ENCODE data around the gene NFAT5. TPM values are rescaled to one million over a fixed set of nuclear protein-coding genes. Genes with fewer than 3 reads are reported as not detected.

The NFAT5 gene
- total RNA-seq, 2 experiments from 2014 or later: 6.7 to 29.7 TPM

GRCh38 chr16:69553332-69553731 is 12.4 kb upstream of the NFAT5 start:
- no peak for DNase-seq (ENCODE audit: low spot score)
- intact Hi-C loops (cut with micrococcal nuclease; ENCODE audit: unreplicated experiment): no loop called here
- no peaks in the 10 kb centered on the region for H3K4me1 ChIP-seq (ENCODE audit: insufficient read depth, low read length, poor library complexity, severe bottlenecking)
- no peak overlapping the region for H3K4me3 ChIP-seq (ENCODE audit: low read depth, low read length, poor library complexity, severe bottlenecking)
- TF ChIP-seq CTCF (conservative IDR thresholded peaks at IDR 0.05; ENCODE audit: low read length): no peak
- TF ChIP-seq EZH2phosphoT487 (IDR thresholded peaks at IDR 0.05; ENCODE audit: borderline replicate concordance, low read depth, low read length): no peak
- ChIA-PET CTCF (ENCODE audit: unreplicated experiment) (no interaction called here), POLR2A (interaction anchor here (1.4 kb wide), 2 partner anchors 9 to 16 kb away, joined by 3 read pairs; no protein-coding TSS in a partner anchor)
- H2AFZ ChIP-seq (ENCODE audit: low read length): no peak overlapping the region
- H3K4me2 ChIP-seq (ENCODE audit: low read length): no peak overlapping the region
- H4K20me1 ChIP-seq (ENCODE audit: insufficient read depth, low read length): no peaks in the 10 kb centered on the region
- H3K36me3 ChIP-seq (ENCODE audit: insufficient read depth, low read length): no peaks in the 10 kb centered on the region
- no peak overlapping the region for H3K27ac ChIP-seq (ENCODE audit: low read depth, low read length, poor library complexity, severe bottlenecking)
- no peaks in the 10 kb centered on the region for H3K9me3 ChIP-seq (ENCODE audit: low read length)
- BruUV-seq (replicated peaks): no TSS peak
- no peaks in the 10 kb centered on the region for H3K9me2 ChIP-seq (ENCODE audit: insufficient read depth, low read length)
- no peaks in the 10 kb centered on the region for H3K79me2 ChIP-seq (ENCODE audit: insufficient read depth, low read depth, low read length)

DNA sequence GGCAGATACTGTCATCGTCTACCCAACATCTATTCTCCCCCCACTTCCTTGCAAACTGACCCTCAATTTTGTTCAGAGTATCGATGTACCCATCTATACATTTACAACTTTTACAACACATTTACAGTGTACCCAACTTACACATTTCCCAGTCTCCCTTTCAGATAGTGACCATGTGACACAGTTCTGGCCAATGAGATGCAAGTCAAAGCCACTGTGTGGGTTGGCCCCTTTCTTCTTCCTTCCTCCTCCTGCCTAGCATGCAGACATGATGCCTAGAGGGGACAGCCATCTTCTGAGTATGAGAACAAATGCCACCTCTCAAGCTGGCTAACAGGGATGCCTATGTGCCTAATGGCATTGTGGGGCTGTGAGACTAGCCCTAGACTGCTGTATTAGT is 11.3 kb upstream of the NFAT5 start:
- H3K4me1 ChIP-seq (ENCODE audit: insufficient read depth, low read length, poor library complexity, severe bottlenecking): no peaks in the 10 kb centered on the region
- H3K27ac ChIP-seq (ENCODE audit: low read depth, low read length, poor library complexity, severe bottlenecking): no peak overlapping the region
- peak; percentile 20 for DNase-seq (ENCODE audit: low spot score)
- TF ChIP-seq EZH2phosphoT487 (IDR thresholded peaks at IDR 0.05; ENCODE audit: borderline replicate concordance, low read depth, low read length) (no peak), CTCF (conservative IDR thresholded peaks at IDR 0.05; ENCODE audit: low read length) (no peak)
- no peaks in the 10 kb centered on the region for H3K9me2 ChIP-seq (ENCODE audit: insufficient read depth, low read length)
- H3K4me3 ChIP-seq (ENCODE audit: low read depth, low read length, poor library complexity, severe bottlenecking): no peak overlapping the region
- ChIA-PET CTCF (ENCODE audit: unreplicated experiment) (no interaction called here), POLR2A (interaction anchor here (0.5 to 1.4 kb wide), 2 partner anchors 15 to 48 kb away, joined by 3 read pairs; no protein-coding TSS in a partner anchor)
- H3K36me3 ChIP-seq (ENCODE audit: insufficient read depth, low read length): no peaks in the 10 kb centered on the region
- no peak overlapping the region for H3K4me2 ChIP-seq (ENCODE audit: low read length)
- intact Hi-C loops (cut with micrococcal nuclease; ENCODE audit: unreplicated experiment): no loop called here
- no peaks in the 10 kb centered on the region for H3K79me2 ChIP-seq (ENCODE audit: insufficient read depth, low read depth, low read length)
- H4K20me1 ChIP-seq (ENCODE audit: insufficient read depth, low read length): no peaks in the 10 kb centered on the region
- peak overlapping the region; percentile 38; the same call in 1 of the 2 replicates for H2AFZ ChIP-seq (ENCODE audit: low read length)
- H3K9me3 ChIP-seq (ENCODE audit: low read length): no peaks in the 10 kb centered on the region
- BruUV-seq (replicated peaks): no TSS peak

DNA sequence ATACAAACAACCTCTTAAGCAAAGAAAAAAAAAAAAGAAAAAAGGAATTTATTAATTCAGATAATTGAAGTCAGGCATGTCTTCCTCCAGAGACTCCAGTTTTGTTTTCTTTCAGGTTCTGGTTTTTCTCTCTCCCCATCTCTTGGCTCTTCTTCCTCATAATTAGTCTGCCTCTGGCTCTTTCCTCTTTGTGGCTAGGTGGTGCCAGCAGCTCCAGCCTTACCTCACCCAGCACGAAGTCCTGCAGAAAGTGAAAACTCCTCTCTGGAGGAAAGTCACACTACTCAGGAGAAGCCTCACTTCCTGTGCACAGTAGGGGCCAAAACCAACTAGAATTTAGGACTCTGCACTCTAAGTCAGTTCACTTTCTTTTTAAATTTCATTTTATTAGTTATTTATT is 10.3 kb upstream of the NFAT5 start:
- POLR2A ChIA-PET: no interaction called here
- no peak overlapping the region for H2AFZ ChIP-seq (ENCODE audit: low read length)
- no peaks in the 10 kb centered on the region for H3K9me3 ChIP-seq (ENCODE audit: low read length)
- no peak for DNase-seq (ENCODE audit: low spot score)
- H3K4me3 ChIP-seq (ENCODE audit: low read depth, low read length, poor library complexity, severe bottlenecking): no peak overlapping the region
- CTCF ChIA-PET (ENCODE audit: unreplicated experiment): no interaction called here
- no peak for TF ChIP-seq CTCF (conservative IDR thresholded peaks at IDR 0.05; ENCODE audit: low read length)
- no peak for TF ChIP-seq EZH2phosphoT487 (IDR thresholded peaks at IDR 0.05; ENCODE audit: borderline replicate concordance, low read depth, low read length)
- no peaks in the 10 kb centered on the region for H4K20me1 ChIP-seq (ENCODE audit: insufficient read depth, low read length)
- no peak overlapping the region for H3K27ac ChIP-seq (ENCODE audit: low read depth, low read length, poor library complexity, severe bottlenecking)
- no TSS peak for BruUV-seq (replicated peaks)
- H3K4me2 ChIP-seq (ENCODE audit: low read length): no peak overlapping the region
- intact Hi-C loops (cut with micrococcal nuclease; ENCODE audit: unreplicated experiment): no loop called here
- no peaks in the 10 kb centered on the region for H3K79me2 ChIP-seq (ENCODE audit: insufficient read depth, low read depth, low read length)
- no peaks in the 10 kb centered on the region for H3K36me3 ChIP-seq (ENCODE audit: insufficient read depth, low read length)
- H3K4me1 ChIP-seq (ENCODE audit: insufficient read depth, low read length, poor library complexity, severe bottlenecking): no peaks in the 10 kb centered on the region
- H3K9me2 ChIP-seq (ENCODE audit: insufficient read depth, low read length): no peaks in the 10 kb centered on the region
